Small intestine (tissue), 7 donors: ENCODE results near the gene LYSET. TPM values are rescaled to one million over a fixed set of nuclear protein-coding genes. Genes with fewer than 3 reads are reported as not detected.
"Not testable (repeated sequence)": the region's sequence is repeated elsewhere in the genome, so short reads cannot be mapped to it uniquely, and the experiment has no call there.

Experiments used
- DNase-seq, 2 donors: peaks; one replicate each; pipeline versions ENCODE4 v3.0.0 to v3.0.0-alpha.2; 2013
- FAIRE-seq: peaks from 2 replicates; lab custom pipeline; 2012; peaks lifted over from hg19 to GRCh38; lab: Jason Lieb, UNC
- H3K27ac ChIP-seq, 3 donors: one replicate each; pipeline ENCODE4 v1.5.1; 2013; ENCODE audit warnings: low read length in 2 of 3, mild to moderate bottlenecking in 2 of 3, control low read depth in 1 of 3, inconsistent platforms in 1 of 3, low read depth in 1 of 3, moderate library complexity in 1 of 3
- H3K27me3 ChIP-seq, 3 donors: one replicate each; pipeline ENCODE4 v1.6.1; 2013; ENCODE audit warnings: low read length in 3 of 3, inconsistent platforms in 1 of 3; ENCODE audit not compliant: control insufficient read depth in 3 of 3, insufficient read depth in 3 of 3
- H3K36me3 ChIP-seq, 3 donors: one replicate each; pipeline ENCODE4 v1.6.1; 2013; ENCODE audit warnings: low read length in 3 of 3, inconsistent platforms in 1 of 3, low read depth in 1 of 3, mild to moderate bottlenecking in 1 of 3, moderate library complexity in 1 of 3; ENCODE audit not compliant: control insufficient read depth in 3 of 3, insufficient read depth in 2 of 3
- H3K4me1 ChIP-seq, 3 donors: one replicate each; pipeline ENCODE4 v1.6.1; 2013; ENCODE audit warnings: low read length in 2 of 3, inconsistent platforms in 1 of 3, low read depth in 1 of 3, mild to moderate bottlenecking in 1 of 3, moderate library complexity in 1 of 3; ENCODE audit not compliant: control insufficient read depth in 3 of 3, insufficient read depth in 2 of 3
- H3K4me3 ChIP-seq, 3 donors: one replicate each; pipeline ENCODE4 v1.5.1; 2013; ENCODE audit warnings: low read length in 3 of 3, control low read depth in 1 of 3, inconsistent platforms in 1 of 3, low read depth in 1 of 3, mild to moderate bottlenecking in 1 of 3, moderate library complexity in 1 of 3
- H3K9me3 ChIP-seq, 2 donors: one replicate each; pipeline ENCODE4 v1.6.1; 2013; ENCODE audit warnings: low read depth in 1 of 2, low read length in 1 of 2; ENCODE audit not compliant: control insufficient read depth in 2 of 2, insufficient read depth in 1 of 2
- WGBS, 3 donors: extraction: QIAGEN DNeasy Blood & Tissue Kit; methylation state at CpG; one replicate each; pipeline ENCODE4 v1.1.7; 2013; 5-methylcytosine and 5-hydroxymethylcytosine counted together
- polyA plus RNA-seq, 4 donors: library from polyadenylated mRNA; stranded (reverse) in 3 of 4; unstranded in 1 of 4; fragments of 200-250 nt in 3 of 4; fragments of 120-200 nt in 1 of 4; gene quantifications; one replicate each; pipeline versions ENCODE4 v1.2.1 to v1.2.3, GENCODE V29; 2013
- donor health status: healthy with polysubstance abuse.
- donor health status: control.
- donor health status: control.
- donor health status: Bipolar disorder and iron deficiency.
- donor health status: healthy.

The LYSET gene
- polyA plus RNA-seq, 4 donors = 26.2 to 50.4 (median 27.8) TPM

DNA sequence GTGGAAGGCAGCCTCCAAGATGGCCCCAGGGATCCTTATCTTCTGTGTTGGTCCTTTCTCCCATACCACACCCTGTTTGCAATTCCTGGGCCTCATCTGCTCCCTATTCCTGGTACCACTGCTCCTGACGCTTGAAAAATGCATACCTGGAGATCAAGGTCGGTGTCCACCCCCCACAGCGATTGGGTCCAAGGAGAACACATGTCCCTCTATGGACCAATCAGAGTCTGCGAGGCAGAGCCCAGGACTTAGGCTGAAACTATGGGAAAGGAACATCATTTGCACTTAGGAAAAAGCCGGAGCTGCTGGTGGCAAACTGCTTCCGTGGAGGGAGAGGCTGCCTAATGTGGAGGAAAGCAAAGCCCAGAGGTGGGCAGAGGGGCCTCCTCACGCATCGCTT is 36.1 kb upstream of the LYSET start:
- Histone ChIP-seq H3K9me3 (peaks cover 0 to 2% of the 10 kb centered on the region in 2 donors), H3K27me3 (no peaks in the 10 kb centered on the region), H3K4me1 (peaks cover 0 to 27% (median 0%) of the 10 kb centered on the region in 3 donors), H3K27ac (no peak overlapping the region), H3K4me3 (no peak overlapping the region), H3K36me3 (no peaks in the 10 kb centered on the region)
- DNase-seq (no peak), FAIRE-seq (no peak)
- WGBS, 3 donors = 94 to 97% (median 94%) methylated on average over 8 of the region's 8 CpGs

GRCh38 chr14:93150227-93151208 is 34.6 kb upstream of the LYSET start:
- no peaks in the 10 kb centered on the region for H3K27me3 ChIP-seq
- DNase-seq (peak; percentile 88 to 91), FAIRE-seq (no peak)
- peaks cover 0 to 27% (median 0%) of the 10 kb centered on the region in 3 donors for H3K4me1 ChIP-seq
- H3K27ac ChIP-seq = peak overlapping the region; percentile 48 to 90 (median 85)
- peaks cover 0 to 2% of the 10 kb centered on the region in 2 donors for H3K9me3 ChIP-seq
- 12 to 46% (median 30%) methylated on average over 16 of the region's 16 CpGs for WGBS, 3 donors
- no peaks in the 10 kb centered on the region for H3K36me3 ChIP-seq
- H3K4me3 ChIP-seq = no peak overlapping the region

DNA sequence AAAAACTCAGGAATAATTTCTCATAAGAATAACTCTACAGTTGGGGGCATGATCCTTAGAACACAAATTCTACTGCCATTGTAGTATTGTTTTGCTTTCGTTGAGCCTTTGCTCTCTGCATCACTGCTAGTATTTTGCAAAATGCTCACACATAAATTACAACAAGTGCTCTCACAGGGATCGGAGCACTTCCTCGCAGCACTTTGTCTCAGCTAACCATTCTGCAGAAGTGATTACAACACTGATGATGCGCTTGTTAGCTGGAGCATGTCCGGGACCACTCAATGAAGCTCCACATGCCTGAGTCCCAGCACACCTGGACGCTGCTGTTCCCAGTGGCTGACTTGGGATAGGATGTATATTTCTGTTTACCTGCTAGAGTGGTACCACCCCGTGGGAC is 32.0 kb upstream of the LYSET start:
- WGBS, 3 donors = 77 to 85% (median 84%) methylated on average over 7 of the region's 7 CpGs
- Histone ChIP-seq H3K36me3 (no peaks in the 10 kb centered on the region), H3K4me1 (peaks cover 0 to 15% (median 0%) of the 10 kb centered on the region in 3 donors), H3K27me3 (no peaks in the 10 kb centered on the region), H3K4me3 (no peak overlapping the region), H3K9me3 (peaks cover 0 to 2% of the 10 kb centered on the region in 2 donors), H3K27ac (no peak overlapping the region)
- DNase-seq = no peak
- no peak for FAIRE-seq

DNA sequence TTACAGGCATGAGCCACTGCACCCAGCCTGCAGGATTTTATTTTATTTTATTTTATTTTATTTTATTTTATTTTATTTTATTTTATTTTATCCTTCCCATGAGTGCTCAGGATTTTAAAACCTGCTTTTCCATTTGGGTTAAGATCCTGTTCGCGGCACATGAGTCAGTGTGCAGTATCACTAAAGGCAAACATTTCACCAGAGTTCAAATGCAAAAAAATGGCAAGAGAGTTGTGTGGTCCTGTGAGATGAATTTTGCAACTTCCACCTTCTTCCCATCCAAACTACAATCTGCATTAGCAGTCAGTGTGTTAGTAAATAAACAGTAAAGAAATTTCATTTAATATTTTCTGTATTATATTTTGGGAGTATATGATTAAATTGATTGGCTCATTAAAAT is 29.4 kb upstream of the LYSET start:
- no peaks in the 10 kb centered on the region for H3K27me3 ChIP-seq
- no peak overlapping the region for H3K27ac ChIP-seq
- WGBS, 3 donors = 78 to 85% (median 83%) methylated on average over 2 of the region's 2 CpGs
- no peaks in the 10 kb centered on the region for H3K36me3 ChIP-seq
- FAIRE-seq = no peak
- no peak for DNase-seq
- peaks cover 0 to 3% (median 0%) of the 10 kb centered on the region in 3 donors for H3K4me1 ChIP-seq
- H3K9me3 ChIP-seq = no peaks in the 10 kb centered on the region
- no peak overlapping the region for H3K4me3 ChIP-seq

DNA sequence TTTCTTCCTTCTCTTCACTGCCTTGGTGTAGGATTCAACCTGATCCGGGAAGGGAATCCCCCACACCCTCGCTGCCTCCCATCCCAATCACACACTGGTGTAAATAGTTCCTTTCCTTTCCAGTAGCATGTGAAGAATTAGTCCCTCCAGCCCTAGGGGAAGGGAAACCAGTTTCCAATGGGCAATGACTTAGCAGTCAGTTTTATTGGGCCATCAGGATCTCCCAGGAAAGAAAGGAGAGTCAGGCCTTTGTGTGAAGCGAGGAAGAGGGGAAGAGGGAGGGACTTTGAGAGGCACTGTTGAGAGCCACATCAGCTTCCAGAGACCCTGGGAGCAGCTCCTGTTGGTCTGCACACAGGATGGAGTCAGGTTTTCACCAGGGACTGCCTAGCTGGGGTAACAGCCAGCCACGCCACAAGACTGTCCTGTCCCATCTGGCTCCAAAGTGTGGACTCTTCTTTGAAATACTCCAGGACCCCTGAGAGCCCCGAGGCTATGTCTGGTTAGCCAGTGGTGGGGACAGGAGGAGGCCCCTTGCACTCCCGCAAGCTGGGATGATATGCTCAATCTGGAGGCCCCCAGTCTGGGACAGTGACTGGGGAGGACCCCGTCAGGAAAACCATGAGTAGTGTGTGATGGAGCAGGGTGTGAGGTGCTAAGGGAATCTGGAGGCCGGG is 28.3 kb upstream of the LYSET start:
- H3K9me3 ChIP-seq = no peaks in the 10 kb centered on the region
- no peak overlapping the region for H3K27ac ChIP-seq
- DNase-seq (peak in 1 of 2 donors; percentile 25), FAIRE-seq (no peak)
- H3K4me1 ChIP-seq = peaks cover 0 to under 1% (median 0%) of the 10 kb centered on the region in 3 donors
- H3K36me3 ChIP-seq = no peaks in the 10 kb centered on the region
- H3K27me3 ChIP-seq = no peaks in the 10 kb centered on the region
- 73 to 84% (median 78%) methylated on average over 8 of the region's 8 CpGs for WGBS, 3 donors
- no peak overlapping the region for H3K4me3 ChIP-seq

DNA sequence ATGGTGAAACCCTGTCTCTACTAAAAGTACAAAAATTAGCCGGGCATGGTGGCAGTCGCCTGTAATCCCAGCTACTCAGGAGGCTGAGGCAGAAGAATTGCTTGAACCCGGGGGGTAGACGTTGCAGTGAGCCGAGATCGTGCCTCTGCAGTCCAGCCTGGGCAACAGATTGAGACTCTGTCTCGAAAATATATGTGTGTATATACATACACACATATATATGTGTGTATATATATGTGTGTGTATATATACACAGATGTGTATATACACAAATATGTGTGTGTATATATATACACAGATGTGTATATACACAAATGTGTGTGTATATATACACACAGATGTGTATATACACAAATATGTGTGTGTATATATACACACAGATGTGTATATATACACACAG is 26.8 kb upstream of the LYSET start:
- WGBS, 3 donors = 84 to 89% (median 88%) methylated on average over 7 of the region's 7 CpGs
- H3K36me3 ChIP-seq, H3K9me3 ChIP-seq, H3K4me1 ChIP-seq, FAIRE-seq, DNase-seq, H3K27me3 ChIP-seq, H3K27ac ChIP-seq, H3K4me3 ChIP-seq: not testable (repeated sequence)

GRCh38 chr14:93159625-93160352 is 25.3 kb upstream of the LYSET start:
- DNase-seq, FAIRE-seq, H3K27ac ChIP-seq, H3K4me1 ChIP-seq, H3K4me3 ChIP-seq, H3K9me3 ChIP-seq, H3K36me3 ChIP-seq, H3K27me3 ChIP-seq: not testable (repeated sequence)
- WGBS, 3 donors = 38 to 57% (median 42%) methylated on average over 5 of the region's 5 CpGs

- DNase-seq = peak; percentile 21 to 30
- WGBS, 3 donors = 13 to 33% (median 17%) methylated on average over 4 of the region's 4 CpGs
- Histone ChIP-seq H3K9me3 (no peaks in the 10 kb centered on the region), H3K4me1 (no peaks in the 10 kb centered on the region), H3K4me3 (no peak overlapping the region), H3K36me3 (no peaks in the 10 kb centered on the region), H3K27me3 (no peaks in the 10 kb centered on the region), H3K27ac (no peak overlapping the region)
- no peak for FAIRE-seq
These were observed 24.7 kb upstream of the LYSET start for GRCh38 chr14:93160353-93160801.
